KMS-11 (cell line): ENCODE results near the gene NECTIN3.

Experiments
- H2AFZ ChIP-seq: fragments of 200-600 bp; sonication (generic); 2 replicates; pipeline ENCODE4 v1.6.1; 2016; ENCODE audit warnings: antibody characterized with exemption, mixed run types, low read depth
- H3K27ac ChIP-seq: fragments of 200-600 bp; sonication (generic); 2 replicates; pipeline ENCODE4 v1.6.1; 2016; ENCODE audit warnings: mild to moderate bottlenecking, mixed run types
- H3K27me3 ChIP-seq: fragments of 200-600 bp; sonication (generic); 2 replicates; pipeline ENCODE4 v1.6.1; 2017; ENCODE audit warnings: mild to moderate bottlenecking, low read depth, mixed run types, moderate library complexity; ENCODE audit not compliant: insufficient read depth
- H3K36me3 ChIP-seq: fragments of 200-600 bp; sonication (generic); 2 replicates; pipeline ENCODE4 v1.6.1; 2017; ENCODE audit warnings: mild to moderate bottlenecking, mixed run types; ENCODE audit not compliant: insufficient read depth
- H3K4me1 ChIP-seq: fragments of 200-600 bp; sonication (generic); 2 replicates; pipeline ENCODE4 v1.6.1; 2016; ENCODE audit warnings: mild to moderate bottlenecking, low read depth, mixed run types; ENCODE audit not compliant: poor library complexity, severe bottlenecking
- H3K4me2 ChIP-seq: fragments of 200-600 bp; sonication (generic); 2 replicates; pipeline ENCODE4 v1.7.0; 2016; ENCODE audit warnings: mild to moderate bottlenecking, mixed run types
- H3K4me3 ChIP-seq: fragments of 200-600 bp; sonication (generic); IDR thresholded peaks from 2 replicates; pipeline ENCODE4 v1.6.1; 2017; ENCODE audit warnings: low read depth, low read length, mixed read lengths; ENCODE audit not compliant: insufficient read depth
- H3K79me2 ChIP-seq: fragments of 200-600 bp; sonication (generic); 2 replicates; pipeline ENCODE4 v1.6.1; 2016; ENCODE audit warnings: low read depth, mixed run types; ENCODE audit not compliant: insufficient read depth
- H3K9ac ChIP-seq: fragments of 200-600 bp; sonication (generic); 2 replicates; pipeline ENCODE4 v1.6.1; 2016; ENCODE audit warnings: mild to moderate bottlenecking, mixed run types
- H4K20me1 ChIP-seq: fragments of 200-600 bp; sonication (generic); 2 replicates; pipeline ENCODE4 v1.6.1; 2016; ENCODE audit warnings: mild to moderate bottlenecking, mixed run types; ENCODE audit not compliant: insufficient read depth
- CTCF ChIP-seq: fragments of 200-600 bp; sonication (generic); conservative IDR thresholded peaks from 2 replicates; pipeline ENCODE4 v1.6.1; 2017; ENCODE audit warnings: low read depth, mild to moderate bottlenecking, antibody characterized with exemption, low read length, moderate library complexity, mixed read lengths

NECTIN3 gene

GRCh38 chr3:111156517-111156916 is 84.9 kb downstream of the NECTIN3 start:
- no peaks in the 10 kb centered on the region for H3K36me3 ChIP-seq
- H3K27ac ChIP-seq, result no peak overlapping the region
- H4K20me1 ChIP-seq, result no peaks in the 10 kb centered on the region
- no peaks in the 10 kb centered on the region for H3K27me3 ChIP-seq
- no peak overlapping the region; the same call in 1 of the 2 replicates for H3K9ac ChIP-seq
- H3K79me2 ChIP-seq, result no peaks in the 10 kb centered on the region
- H3K4me3 ChIP-seq, result no peak overlapping the region
- no peak overlapping the region for H3K4me2 ChIP-seq
- H3K4me1 ChIP-seq, result no peaks in the 10 kb centered on the region
- TF ChIP-seq CTCF, result no peak
- H2AFZ ChIP-seq, result no peak overlapping the region

GRCh38 chr3:111159391-111159790 is 87.8 kb downstream of the NECTIN3 start:
- H3K4me3 ChIP-seq, result no peak overlapping the region
- H3K79me2 ChIP-seq, result no peaks in the 10 kb centered on the region
- no peaks in the 10 kb centered on the region for H3K4me1 ChIP-seq
- H3K27ac ChIP-seq, result no peak overlapping the region
- H2AFZ ChIP-seq, result no peak overlapping the region
- no peaks in the 10 kb centered on the region for H4K20me1 ChIP-seq
- H3K9ac ChIP-seq, result no peak overlapping the region
- TF ChIP-seq CTCF, result no peak
- no peaks in the 10 kb centered on the region for H3K36me3 ChIP-seq
- H3K27me3 ChIP-seq, result no peaks in the 10 kb centered on the region
- no peak overlapping the region for H3K4me2 ChIP-seq

GRCh38 chr3:111164621-111165020 is 93.0 kb downstream of the NECTIN3 start:
- no peaks in the 10 kb centered on the region for H3K4me1 ChIP-seq
- H2AFZ ChIP-seq, result no peak overlapping the region
- H3K4me3 ChIP-seq, result no peak overlapping the region
- H3K9ac ChIP-seq, result no peak overlapping the region
- no peak overlapping the region for H3K27ac ChIP-seq
- TF ChIP-seq CTCF, result no peak
- no peak overlapping the region for H3K4me2 ChIP-seq
- H3K36me3 ChIP-seq, result no peaks in the 10 kb centered on the region
- H3K27me3 ChIP-seq, result no peaks in the 10 kb centered on the region
- no peaks in the 10 kb centered on the region for H4K20me1 ChIP-seq
- H3K79me2 ChIP-seq, result no peaks in the 10 kb centered on the region

- Histone ChIP-seq H3K4me1 (no peaks in the 10 kb centered on the region), H3K79me2 (no peaks in the 10 kb centered on the region), H2AFZ (no peak overlapping the region), H3K4me2 (no peak overlapping the region), H3K9ac (no peak overlapping the region), H3K27ac (no peak overlapping the region), H3K36me3 (no peaks in the 10 kb centered on the region), H4K20me1 (no peaks in the 10 kb centered on the region), H3K4me3 (no peak overlapping the region), H3K27me3 (no peaks in the 10 kb centered on the region)
- no peak for TF ChIP-seq CTCF
These were observed 93.8 kb downstream of the NECTIN3 start for GRCh38 chr3:111165411-111165810.
